Sigmoid colon (tissue), 7 donors: Measurements from ENCODE around the gene MAMSTR. TPM values are rescaled to one million over a fixed set of nuclear protein-coding genes. Genes with fewer than 3 reads are reported as not detected.

Experiments
- DNase-seq: peaks from one replicate; pipeline ENCODE4 v3.0.0-alpha.2; 2019
- H3K27ac ChIP-seq, 4 donors: fragments of 200-600 bp; sonication (generic); one replicate each; pipeline ENCODE4 v1.5.1; 2016 to 2019; ENCODE audit warnings: mild to moderate bottlenecking in 1 of 4
- H3K27me3 ChIP-seq, 3 donors: fragments of 200-600 bp; sonication (generic); one replicate each; pipeline ENCODE4 v1.5.1; 2019; ENCODE audit warnings: mild to moderate bottlenecking in 1 of 3
- H3K36me3 ChIP-seq, 4 donors: fragments of 200-600 bp; sonication (generic); one replicate each; pipeline ENCODE4 v1.5.1; 2016 to 2019
- H3K4me1 ChIP-seq, 4 donors: fragments of 200-600 bp; sonication (generic); one replicate each; pipeline ENCODE4 v1.5.1; 2017 to 2019
- H3K4me3 ChIP-seq, 4 donors: fragments of 200-600 bp; sonication (generic); one replicate each; pipeline ENCODE4 v1.5.1; 2017 to 2019; ENCODE audit warnings: mild to moderate bottlenecking in 2 of 4, moderate library complexity in 1 of 4
- H3K9me3 ChIP-seq, 4 donors: fragments of 200-600 bp in 3 of 4; sonication (generic) in 3 of 4; one replicate each; pipeline versions ENCODE4 v1.5.1 to v1.6.1; 2013 to 2019
- CTCF ChIP-seq, 4 experiments: fragments of 450-650 bp in 3 of 4; fragments of 200-600 bp in 1 of 4; IDR thresholded peaks; one replicate each; pipeline ENCODE4 v1.5.1; 2016 to 2019; ENCODE audit warnings: antibody characterized with exemption in 4 of 4, mild to moderate bottlenecking in 3 of 4, moderate library complexity in 2 of 4
- EP300 ChIP-seq, 4 donors: sonication (generic); formaldehyde crosslinking; IDR thresholded peaks; one replicate each; pipeline ENCODE4 v1.6.1; 2017; ENCODE audit warnings: antibody characterized with exemption in 4 of 4
- POLR2A ChIP-seq, 2 donors: fragments of 450-650 bp; IDR thresholded peaks; one replicate each; pipeline ENCODE4 v1.6.1; 2016; ENCODE audit warnings: antibody characterized with exemption in 2 of 2, mild to moderate bottlenecking in 2 of 2, moderate library complexity in 2 of 2
- POLR2AphosphoS5 ChIP-seq, 4 donors: sonication (generic); formaldehyde crosslinking; IDR thresholded peaks; one replicate each; pipeline ENCODE4 v1.6.1; 2017; ENCODE audit warnings: antibody characterized with exemption in 4 of 4
- WGBS, 2 donors: extraction: QIAGEN DNeasy Blood & Tissue Kit; methylation state at CpG; one replicate each; pipeline ENCODE4 v1.1.7; 2013; 5-methylcytosine and 5-hydroxymethylcytosine counted together
- intact Hi-C: fragments of 100-400 bp; cut with DNase I; formaldehyde crosslinking; loops from one replicate; pipeline ENCODE4 v1.15.1; 2023
- polyA plus RNA-seq, 3 donors: library from polyadenylated mRNA; stranded (reverse); fragments of 200-250 nt; gene quantifications; one replicate each; pipeline ENCODE4 v1.2.3, GENCODE V29; 2013
- total RNA-seq, 4 donors: library from RNA; depleted of rRNA; stranded (reverse); fragments of >200 nt; gene quantifications; one replicate each; pipeline ENCODE4 v1.1.0, GENCODE V29; 2016
- donor health status: healthy with polysubstance abuse.
- donor health status: Bipolar disorder and iron deficiency.
- donor health status: healthy.

Gene MAMSTR
- total and polyA plus RNA-seq, 7 donors = 0.69 to 1.8 (median 0.89) TPM; not detected in 1

- no peaks in the 10 kb centered on the region for H3K36me3 ChIP-seq
- no peak overlapping the region for H3K4me3 ChIP-seq
- H3K4me1 ChIP-seq = peaks cover 0 to 6% (median 5%) of the 10 kb centered on the region in 4 donors
- H3K27ac ChIP-seq = no peak overlapping the region
- intact Hi-C loops = no loop called here
- TF ChIP-seq CTCF (IDR thresholded peaks at IDR 0.05) = no peak
- TF ChIP-seq POLR2AphosphoS5 (IDR thresholded peaks at IDR 0.05) = no peak
- TF ChIP-seq EP300 (IDR thresholded peaks at IDR 0.05) = no peak
- TF ChIP-seq POLR2A (IDR thresholded peaks at IDR 0.05) = no peak
- peaks cover 4 to 15% (median 6%) of the 10 kb centered on the region in 3 donors for H3K27me3 ChIP-seq
- no peaks in the 10 kb centered on the region for H3K9me3 ChIP-seq
- DNase-seq = no peak
- 71 to 84% methylated on average over 14 of the region's 14 CpGs for WGBS, 2 donors
Observed at GRCh38 chr19:48757741-48758144, 38.2 kb upstream of the MAMSTR start.

- intact Hi-C loops = no loop called here
- TF ChIP-seq POLR2AphosphoS5 (IDR thresholded peaks at IDR 0.05) (no peak), CTCF (IDR thresholded peaks at IDR 0.05) (no peak)
- Histone ChIP-seq H3K4me3 (no peak overlapping the region), H3K9me3 (no peaks in the 10 kb centered on the region), H3K27ac (no peak overlapping the region), H3K36me3 (no peaks in the 10 kb centered on the region), H3K27me3 (peaks cover 8 to 21% (median 11%) of the 10 kb centered on the region in 3 donors), H3K4me1 (peaks cover 0 to 12% (median 11%) of the 10 kb centered on the region in 4 donors)
- 76 to 86% methylated on average over 12 of the region's 12 CpGs for WGBS, 2 donors
- no peak for DNase-seq
Observed at GRCh38 chr19:48757089-48757675, 37.7 kb upstream of the MAMSTR start.

- TF ChIP-seq EP300 (IDR thresholded peaks at IDR 0.05) (no peak), POLR2AphosphoS5 (IDR thresholded peaks at IDR 0.05) (no peak), POLR2A (IDR thresholded peaks at IDR 0.05) (no peak), CTCF (IDR thresholded peaks at IDR 0.05) (no peak)
- DNase-seq = no peak
- 63 to 87% methylated on average over 9 of the region's 9 CpGs for WGBS, 2 donors
- intact Hi-C loops = no loop called here
- no peaks in the 10 kb centered on the region for H3K9me3 ChIP-seq
- H3K4me1 ChIP-seq = peaks cover 0 to 15% (median 13%) of the 10 kb centered on the region in 4 donors
- no peak overlapping the region for H3K4me3 ChIP-seq
- peaks cover 11 to 26% (median 16%) of the 10 kb centered on the region in 3 donors for H3K27me3 ChIP-seq
- H3K36me3 ChIP-seq = no peaks in the 10 kb centered on the region
- no peak overlapping the region for H3K27ac ChIP-seq
Observed at GRCh38 chr19:48756686-48757085, 37.2 kb upstream of the MAMSTR start.

- no peak overlapping the region for H3K27ac ChIP-seq
- WGBS, 2 donors = 88 to 92% methylated on average over 11 of the region's 11 CpGs
Observed at GRCh38 chr19:48756212-48756611, 36.7 kb upstream of the MAMSTR start.

More at GRCh38 chr19:48756212-48756611, 36.7 kb upstream of the MAMSTR start:
- Histone ChIP-seq H3K27me3 (peaks cover 16 to 31% (median 21%) of the 10 kb centered on the region in 3 donors), H3K36me3 (no peaks in the 10 kb centered on the region), H3K4me1 (peaks cover 0 to 15% (median 13%) of the 10 kb centered on the region in 4 donors), H3K9me3 (no peaks in the 10 kb centered on the region), H3K4me3 (no peak overlapping the region)
- TF ChIP-seq EP300 (IDR thresholded peaks at IDR 0.05) = no peak
- TF ChIP-seq POLR2AphosphoS5 (IDR thresholded peaks at IDR 0.05) = no peak
- no peak for TF ChIP-seq POLR2A (IDR thresholded peaks at IDR 0.05)
- TF ChIP-seq CTCF (IDR thresholded peaks at IDR 0.05) = no peak
- DNase-seq = no peak
- intact Hi-C loops = no loop called here
